ENCODE results near the gene ARHGEF5. TPM values are rescaled to one million over a fixed set of nuclear protein-coding genes. Genes with fewer than 3 reads are reported as not detected.

ARHGEF5 gene
- total and polyA plus RNA-seq, 2 experiments from 2014 or later, result 10.2 to 27.1 TPM

DNA sequence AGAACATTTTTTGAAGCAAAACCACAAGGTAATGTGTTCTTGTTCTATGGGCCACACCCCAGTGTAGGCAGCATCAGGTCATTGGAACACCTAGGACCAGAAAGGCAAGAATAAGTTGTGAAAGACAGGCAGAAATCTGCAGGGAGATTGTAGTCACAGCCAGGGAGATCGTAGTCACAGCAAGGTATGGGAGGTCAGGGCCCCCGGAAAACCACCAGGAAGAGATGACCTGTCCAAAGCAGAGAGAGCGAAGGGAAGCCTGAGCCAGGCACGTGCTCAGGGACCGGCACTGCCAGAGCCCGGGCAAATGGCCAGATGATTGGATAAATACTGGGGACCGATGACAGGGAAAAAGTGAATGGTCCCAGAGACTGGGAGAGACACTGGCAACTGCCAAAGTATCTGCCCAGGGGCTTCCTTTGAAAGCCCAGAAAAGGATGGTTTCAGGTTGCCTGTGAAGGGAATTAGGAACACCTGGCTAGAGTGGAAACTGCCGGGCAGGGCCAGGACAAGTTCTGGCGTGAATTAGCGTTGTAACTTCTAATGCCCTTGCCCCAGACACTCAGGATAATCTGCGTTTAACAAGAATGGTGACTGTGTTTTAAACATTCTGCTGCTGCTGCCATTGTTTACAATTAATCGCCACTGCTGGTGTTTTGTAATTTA lies 52.2 kb downstream of the ARHGEF5 start:
- Mint-ChIP-seq H3K4me3 (no peak overlapping the region), H3K36me3 (ENCODE audit: low read depth) (no peaks in the 10 kb centered on the region), H3K4me1 (peaks cover 14% of the 10 kb centered on the region), H3K9me3 (no peaks in the 10 kb centered on the region), H3K27ac (no peak overlapping the region), H3K27me3 (ENCODE audit: insufficient read depth, low read depth, poor library complexity) (no peaks in the 10 kb centered on the region)
- peak; percentile 72 for ATAC-seq
- Histone ChIP-seq H3K9me2 (ENCODE audit: insufficient read depth) (no peaks in the 10 kb centered on the region), H3K79me2 (replicated peaks; ENCODE audit: insufficient read depth) (no peaks in the 10 kb centered on the region), H3K4me2 (no peak overlapping the region), H3K27ac (ENCODE audit: low read depth) (no peak overlapping the region), H3K4me3 (no peak overlapping the region), H3K36me3 (ENCODE audit: insufficient read depth) (no peaks in the 10 kb centered on the region), H3K4me1 (ENCODE audit: insufficient read depth) (peaks cover 4% of the 10 kb centered on the region; the same call in 1 of the 2 replicates), H4K20me1 (replicated peaks; ENCODE audit: insufficient read depth) (no peaks in the 10 kb centered on the region), H2AFZ (peak overlapping the region; percentile 90), H3K27me3 (ENCODE audit: insufficient read depth) (no peaks in the 10 kb centered on the region), H3F3A (replicated peaks; ENCODE audit: low read depth) (no peaks in the 10 kb centered on the region)
- TF ChIP-seq ZNF114 (CRISPR knock-in tag; IDR thresholded peaks at IDR 0.05), result no peak
- no peak for TF ChIP-seq JUNB (IDR thresholded peaks at IDR 0.05; ENCODE audit: unreplicated experiment)
- peak; percentile 38 for DNase-seq (ENCODE audit: low spot score)

DNA sequence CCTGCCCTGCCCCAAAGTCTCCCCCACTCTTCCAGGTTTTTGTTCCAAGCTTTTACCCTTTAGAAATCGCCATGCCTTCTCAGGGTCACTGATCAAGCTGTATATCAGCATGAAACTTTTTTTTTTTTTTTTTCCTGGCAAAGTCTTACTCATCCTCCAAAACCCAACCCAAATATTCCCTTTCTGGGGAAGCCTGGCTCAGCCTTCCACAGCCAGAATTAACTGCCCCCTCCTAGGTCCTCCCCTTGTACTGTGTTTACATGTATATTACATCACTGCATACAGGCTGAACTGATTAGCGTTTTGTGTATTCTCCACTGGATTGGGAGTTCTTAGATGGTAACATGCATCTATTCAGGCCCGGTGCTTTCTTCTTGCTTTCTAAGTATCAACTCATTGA lies 52.9 kb downstream of the ARHGEF5 start:
- H3K4me3 Mint-ChIP-seq, result no peak overlapping the region
- no peaks in the 10 kb centered on the region for H3F3A ChIP-seq (replicated peaks; ENCODE audit: low read depth)
- TF ChIP-seq, protein P1, sequence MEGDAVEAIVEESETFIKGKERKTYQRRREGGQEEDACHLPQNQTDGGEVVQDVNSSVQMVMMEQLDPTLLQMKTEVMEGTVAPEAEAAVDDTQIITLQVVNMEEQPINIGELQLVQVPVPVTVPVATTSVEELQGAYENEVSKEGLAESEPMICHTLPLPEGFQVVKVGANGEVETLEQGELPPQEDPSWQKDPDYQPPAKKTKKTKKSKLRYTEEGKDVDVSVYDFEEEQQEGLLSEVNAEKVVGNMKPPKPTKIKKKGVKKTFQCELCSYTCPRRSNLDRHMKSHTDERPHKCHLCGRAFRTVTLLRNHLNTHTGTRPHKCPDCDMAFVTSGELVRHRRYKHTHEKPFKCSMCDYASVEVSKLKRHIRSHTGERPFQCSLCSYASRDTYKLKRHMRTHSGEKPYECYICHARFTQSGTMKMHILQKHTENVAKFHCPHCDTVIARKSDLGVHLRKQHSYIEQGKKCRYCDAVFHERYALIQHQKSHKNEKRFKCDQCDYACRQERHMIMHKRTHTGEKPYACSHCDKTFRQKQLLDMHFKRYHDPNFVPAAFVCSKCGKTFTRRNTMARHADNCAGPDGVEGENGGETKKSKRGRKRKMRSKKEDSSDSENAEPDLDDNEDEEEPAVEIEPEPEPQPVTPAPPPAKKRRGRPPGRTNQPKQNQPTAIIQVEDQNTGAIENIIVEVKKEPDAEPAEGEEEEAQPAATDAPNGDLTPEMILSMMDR (conservative IDR thresholded peaks at IDR 0.05; ENCODE audit: low read depth in 2 of 2), result no peak
- TF ChIP-seq CREB1 (CRISPR knock-in tag; IDR thresholded peaks at IDR 0.05; ENCODE audit: low read depth) (no peak), NANOG (IDR thresholded peaks at IDR 0.05; ENCODE audit: borderline replicate concordance) (no peak), STAT1 (IDR thresholded peaks at IDR 0.05; ENCODE audit: unreplicated experiment) (no peak), EZH2 (IDR thresholded peaks at IDR 0.05; ENCODE audit: low read depth, unreplicated experiment) (no peak), POLR2AphosphoS5 (IDR thresholded peaks at IDR 0.05; ENCODE audit: low read depth) (no peak), JUNB (IDR thresholded peaks at IDR 0.05; ENCODE audit: unreplicated experiment) (no peak), EZH2phosphoT487 (IDR thresholded peaks at IDR 0.05; ENCODE audit: unreplicated experiment) (no peak)
- TF ChIP-seq, protein P2, sequence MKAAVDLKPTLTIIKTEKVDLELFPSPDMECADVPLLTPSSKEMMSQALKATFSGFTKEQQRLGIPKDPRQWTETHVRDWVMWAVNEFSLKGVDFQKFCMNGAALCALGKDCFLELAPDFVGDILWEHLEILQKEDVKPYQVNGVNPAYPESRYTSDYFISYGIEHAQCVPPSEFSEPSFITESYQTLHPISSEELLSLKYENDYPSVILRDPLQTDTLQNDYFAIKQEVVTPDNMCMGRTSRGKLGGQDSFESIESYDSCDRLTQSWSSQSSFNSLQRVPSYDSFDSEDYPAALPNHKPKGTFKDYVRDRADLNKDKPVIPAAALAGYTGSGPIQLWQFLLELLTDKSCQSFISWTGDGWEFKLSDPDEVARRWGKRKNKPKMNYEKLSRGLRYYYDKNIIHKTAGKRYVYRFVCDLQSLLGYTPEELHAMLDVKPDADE (IDR thresholded peaks at IDR 0.05), result no peak
- TF ChIP-seq, protein P3, sequence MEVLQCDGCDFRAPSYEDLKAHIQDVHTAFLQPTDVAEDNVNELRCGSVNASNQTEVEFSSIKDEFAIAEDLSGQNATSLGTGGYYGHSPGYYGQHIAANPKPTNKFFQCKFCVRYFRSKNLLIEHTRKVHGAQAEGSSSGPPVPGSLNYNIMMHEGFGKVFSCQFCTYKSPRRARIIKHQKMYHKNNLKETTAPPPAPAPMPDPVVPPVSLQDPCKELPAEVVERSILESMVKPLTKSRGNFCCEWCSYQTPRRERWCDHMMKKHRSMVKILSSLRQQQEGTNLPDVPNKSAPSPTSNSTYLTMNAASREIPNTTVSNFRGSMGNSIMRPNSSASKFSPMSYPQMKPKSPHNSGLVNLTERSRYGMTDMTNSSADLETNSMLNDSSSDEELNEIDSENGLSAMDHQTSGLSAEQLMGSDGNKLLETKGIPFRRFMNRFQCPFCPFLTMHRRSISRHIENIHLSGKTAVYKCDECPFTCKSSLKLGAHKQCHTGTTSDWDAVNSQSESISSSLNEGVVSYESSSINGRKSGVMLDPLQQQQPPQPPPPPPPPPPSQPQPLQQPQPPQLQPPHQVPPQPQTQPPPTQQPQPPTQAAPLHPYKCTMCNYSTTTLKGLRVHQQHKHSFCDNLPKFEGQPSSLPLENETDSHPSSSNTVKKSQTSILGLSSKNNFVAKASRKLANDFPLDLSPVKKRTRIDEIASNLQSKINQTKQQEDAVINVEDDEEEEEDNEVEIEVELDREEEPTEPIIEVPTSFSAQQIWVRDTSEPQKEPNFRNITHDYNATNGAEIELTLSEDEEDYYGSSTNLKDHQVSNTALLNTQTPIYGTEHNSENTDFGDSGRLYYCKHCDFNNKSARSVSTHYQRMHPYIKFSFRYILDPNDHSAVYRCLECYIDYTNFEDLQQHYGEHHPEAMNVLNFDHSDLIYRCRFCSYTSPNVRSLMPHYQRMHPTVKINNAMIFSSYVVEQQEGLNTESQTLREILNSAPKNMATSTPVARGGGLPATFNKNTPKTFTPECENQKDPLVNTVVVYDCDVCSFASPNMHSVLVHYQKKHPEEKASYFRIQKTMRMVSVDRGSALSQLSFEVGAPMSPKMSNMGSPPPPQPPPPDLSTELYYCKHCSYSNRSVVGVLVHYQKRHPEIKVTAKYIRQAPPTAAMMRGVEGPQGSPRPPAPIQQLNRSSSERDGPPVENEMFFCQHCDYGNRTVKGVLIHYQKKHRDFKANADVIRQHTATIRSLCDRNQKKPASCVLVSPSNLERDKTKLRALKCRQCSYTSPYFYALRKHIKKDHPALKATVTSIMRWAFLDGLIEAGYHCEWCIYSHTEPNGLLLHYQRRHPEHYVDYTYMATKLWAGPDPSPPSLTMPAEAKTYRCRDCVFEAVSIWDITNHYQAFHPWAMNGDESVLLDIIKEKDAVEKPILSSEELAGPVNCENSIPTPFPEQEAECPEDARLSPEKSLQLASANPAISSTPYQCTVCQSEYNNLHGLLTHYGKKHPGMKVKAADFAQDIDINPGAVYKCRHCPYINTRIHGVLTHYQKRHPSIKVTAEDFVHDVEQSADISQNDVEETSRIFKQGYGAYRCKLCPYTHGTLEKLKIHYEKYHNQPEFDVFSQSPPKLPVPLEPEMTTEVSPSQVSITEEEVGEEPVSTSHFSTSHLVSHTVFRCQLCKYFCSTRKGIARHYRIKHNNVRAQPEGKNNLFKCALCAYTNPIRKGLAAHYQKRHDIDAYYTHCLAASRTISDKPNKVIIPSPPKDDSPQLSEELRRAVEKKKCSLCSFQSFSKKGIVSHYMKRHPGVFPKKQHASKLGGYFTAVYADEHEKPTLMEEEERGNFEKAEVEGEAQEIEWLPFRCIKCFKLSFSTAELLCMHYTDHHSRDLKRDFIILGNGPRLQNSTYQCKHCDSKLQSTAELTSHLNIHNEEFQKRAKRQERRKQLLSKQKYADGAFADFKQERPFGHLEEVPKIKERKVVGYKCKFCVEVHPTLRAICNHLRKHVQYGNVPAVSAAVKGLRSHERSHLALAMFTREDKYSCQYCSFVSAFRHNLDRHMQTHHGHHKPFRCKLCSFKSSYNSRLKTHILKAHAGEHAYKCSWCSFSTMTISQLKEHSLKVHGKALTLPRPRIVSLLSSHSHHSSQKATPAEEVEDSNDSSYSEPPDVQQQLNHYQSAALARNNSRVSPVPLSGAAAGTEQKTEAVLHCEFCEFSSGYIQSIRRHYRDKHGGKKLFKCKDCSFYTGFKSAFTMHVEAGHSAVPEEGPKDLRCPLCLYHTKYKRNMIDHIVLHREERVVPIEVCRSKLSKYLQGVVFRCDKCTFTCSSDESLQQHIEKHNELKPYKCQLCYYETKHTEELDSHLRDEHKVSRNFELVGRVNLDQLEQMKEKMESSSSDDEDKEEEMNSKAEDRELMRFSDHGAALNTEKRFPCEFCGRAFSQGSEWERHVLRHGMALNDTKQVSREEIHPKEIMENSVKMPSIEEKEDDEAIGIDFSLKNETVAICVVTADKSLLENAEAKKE (CRISPR knock-in tag; IDR thresholded peaks at IDR 0.05), result no peak

More for the DNA sequence above, 52.9 kb downstream of the ARHGEF5 start:
- H4K20me1 ChIP-seq (replicated peaks; ENCODE audit: insufficient read depth), result no peaks in the 10 kb centered on the region
- H3K36me3 ChIP-seq (ENCODE audit: insufficient read depth), result no peaks in the 10 kb centered on the region
- H3K9me2 ChIP-seq (ENCODE audit: insufficient read depth), result no peaks in the 10 kb centered on the region
- no peaks in the 10 kb centered on the region for H3K79me2 ChIP-seq (replicated peaks; ENCODE audit: insufficient read depth)
- H3K4me3 ChIP-seq, result no peak overlapping the region
- DNase-seq (ENCODE audit: low spot score) (no peak), ATAC-seq (no peak)
- Mint-ChIP-seq H3K27me3 (ENCODE audit: insufficient read depth, low read depth, poor library complexity) (no peaks in the 10 kb centered on the region), H3K27ac (no peak overlapping the region), H3K4me1 (peaks cover 14% of the 10 kb centered on the region), H3K9me3 (no peaks in the 10 kb centered on the region), H3K36me3 (ENCODE audit: low read depth) (no peaks in the 10 kb centered on the region)
- H3K27ac ChIP-seq (ENCODE audit: low read depth), result no peak overlapping the region
- peak overlapping the region; percentile 90 for H2AFZ ChIP-seq
- H3K27me3 ChIP-seq (ENCODE audit: insufficient read depth), result no peaks in the 10 kb centered on the region
- no peak overlapping the region for H3K4me2 ChIP-seq
- peaks cover 4% of the 10 kb centered on the region; the same call in 1 of the 2 replicates for H3K4me1 ChIP-seq (ENCODE audit: insufficient read depth)

All from GM23338 (cell line).